Thoracic aorta (tissue), 2 donors: ENCODE data around the gene RBBP5. TPM values are rescaled to one million over a fixed set of nuclear protein-coding genes. Genes with fewer than 3 reads are reported as not detected.

Source experiments
- ATAC-seq: fragments of 150-250 bp; one replicate; pipeline ENCODE4 v1.8.0; 2017; ENCODE audit warnings: low read depth; ENCODE audit not compliant: insufficient number of reproducible peaks, low FRiP score
- DNase-seq: peaks from one replicate; pipeline ENCODE4 v3.0.0-alpha.2; 2020; ENCODE audit warnings: low spot score
- H3K27ac ChIP-seq, 2 donors: fragments of 200-600 bp; sonication (generic); 1 replicate in 1 of 2; 2 replicates in 1 of 2; pipeline ENCODE4 v1.5.1; 2016; ENCODE audit warnings: mild to moderate bottlenecking in 2 of 2, moderate library complexity in 2 of 2
- H3K27me3 ChIP-seq: fragments of 200-600 bp; sonication (generic); replicated peaks from 2 replicates; pipeline ENCODE4 v1.6.0; 2016; ENCODE audit warnings: mild to moderate bottlenecking; ENCODE audit not compliant: insufficient read depth
- H3K36me3 ChIP-seq: fragments of 200-600 bp; sonication (generic); one replicate; pipeline ENCODE4 v1.5.1; 2016
- H3K4me1 ChIP-seq, 2 donors: fragments of 200-600 bp; sonication (generic); 1 replicate in 1 of 2; 2 replicates in 1 of 2; pipeline versions ENCODE4 v1.5.1 to v1.6.0; 2016; ENCODE audit warnings: low read depth in 2 of 2, mild to moderate bottlenecking in 1 of 2; ENCODE audit not compliant: control insufficient read depth in 1 of 2
- H3K4me3 ChIP-seq: fragments of 200-600 bp; sonication (generic); 2 replicates; pipeline ENCODE4 v1.5.1; 2016; ENCODE audit warnings: mild to moderate bottlenecking
- H3K9me3 ChIP-seq: fragments of 200-600 bp; sonication (generic); 2 replicates; pipeline ENCODE4 v1.5.1; 2016
- total RNA-seq, 2 donors: library from RNA; depleted of rRNA; stranded (reverse); fragments of >200 nt; gene quantifications; one replicate each; pipeline versions ENCODE4 v1.1.0 to v1.2.3, GENCODE V29; 2016
- TF ChIP-seq, protein P1 (sequence below): fragments of 200-600 bp; sonication (generic); IDR thresholded peaks from one replicate; pipeline ENCODE4 v1.5.1; 2019; ENCODE audit warnings: antibody characterized with exemption

RBBP5 gene
- total RNA-seq, 2 donors from 2014 or later = 9.2 to 13.5 TPM

DNA sequence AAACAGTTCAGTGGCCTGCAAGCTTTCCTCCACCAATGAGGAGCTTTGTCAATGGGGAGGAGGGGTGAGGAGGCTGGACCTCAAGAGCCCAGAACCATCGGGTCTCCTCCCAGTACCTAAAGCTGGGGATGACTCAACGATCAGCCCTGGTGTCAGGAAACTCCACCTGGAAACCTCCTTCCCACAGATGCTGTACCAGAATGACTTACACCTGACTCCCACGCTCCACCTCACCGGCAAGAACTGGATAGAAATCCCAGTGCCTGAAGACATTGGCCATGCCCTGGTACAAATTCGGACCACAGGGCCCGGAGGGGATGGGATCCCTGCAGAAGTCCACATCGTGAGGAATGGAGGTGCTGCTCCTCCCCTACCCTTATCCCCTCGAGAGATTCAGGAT, 48.9 kb downstream of the RBBP5 start:
- Histone ChIP-seq H3K36me3 (no peaks in the 10 kb centered on the region), H3K27me3 (no peaks in the 10 kb centered on the region), H3K9me3 (no peaks in the 10 kb centered on the region), H3K4me1 (no peaks in the 10 kb centered on the region), H3K27ac (no peak overlapping the region), H3K4me3 (no peak overlapping the region)
- DNase-seq = no peak
- no peak for ATAC-seq
- TF ChIP-seq, protein P1, sequence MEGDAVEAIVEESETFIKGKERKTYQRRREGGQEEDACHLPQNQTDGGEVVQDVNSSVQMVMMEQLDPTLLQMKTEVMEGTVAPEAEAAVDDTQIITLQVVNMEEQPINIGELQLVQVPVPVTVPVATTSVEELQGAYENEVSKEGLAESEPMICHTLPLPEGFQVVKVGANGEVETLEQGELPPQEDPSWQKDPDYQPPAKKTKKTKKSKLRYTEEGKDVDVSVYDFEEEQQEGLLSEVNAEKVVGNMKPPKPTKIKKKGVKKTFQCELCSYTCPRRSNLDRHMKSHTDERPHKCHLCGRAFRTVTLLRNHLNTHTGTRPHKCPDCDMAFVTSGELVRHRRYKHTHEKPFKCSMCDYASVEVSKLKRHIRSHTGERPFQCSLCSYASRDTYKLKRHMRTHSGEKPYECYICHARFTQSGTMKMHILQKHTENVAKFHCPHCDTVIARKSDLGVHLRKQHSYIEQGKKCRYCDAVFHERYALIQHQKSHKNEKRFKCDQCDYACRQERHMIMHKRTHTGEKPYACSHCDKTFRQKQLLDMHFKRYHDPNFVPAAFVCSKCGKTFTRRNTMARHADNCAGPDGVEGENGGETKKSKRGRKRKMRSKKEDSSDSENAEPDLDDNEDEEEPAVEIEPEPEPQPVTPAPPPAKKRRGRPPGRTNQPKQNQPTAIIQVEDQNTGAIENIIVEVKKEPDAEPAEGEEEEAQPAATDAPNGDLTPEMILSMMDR = no peak

DNA sequence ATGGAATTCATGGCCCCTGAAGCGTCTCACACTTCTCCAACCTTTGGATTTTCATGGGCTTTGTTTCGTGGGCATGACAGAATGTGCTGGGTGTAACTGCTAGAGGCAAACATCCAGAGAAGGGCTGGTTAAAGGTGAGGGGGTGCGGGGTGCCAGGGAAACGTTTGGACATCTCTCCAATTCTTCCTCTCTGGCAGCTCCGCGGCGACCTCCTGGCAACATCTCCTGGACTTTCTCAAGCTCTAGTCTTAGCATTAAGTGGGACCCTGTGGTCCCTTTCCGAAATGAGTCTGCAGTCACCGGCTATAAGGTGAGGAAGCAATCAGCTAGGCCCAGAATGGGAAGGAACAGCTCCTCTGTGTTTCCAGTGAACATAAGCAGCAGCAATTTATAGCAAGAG, 49.5 kb downstream of the RBBP5 start:
- H3K9me3 ChIP-seq = no peaks in the 10 kb centered on the region
- H3K4me3 ChIP-seq = no peak overlapping the region
- TF ChIP-seq, protein P1 = no peak
- no peak overlapping the region for H3K27ac ChIP-seq
- H3K4me1 ChIP-seq = no peaks in the 10 kb centered on the region
- DNase-seq (no peak), ATAC-seq (no peak)
- H3K27me3 ChIP-seq = no peaks in the 10 kb centered on the region
- no peaks in the 10 kb centered on the region for H3K36me3 ChIP-seq

DNA sequence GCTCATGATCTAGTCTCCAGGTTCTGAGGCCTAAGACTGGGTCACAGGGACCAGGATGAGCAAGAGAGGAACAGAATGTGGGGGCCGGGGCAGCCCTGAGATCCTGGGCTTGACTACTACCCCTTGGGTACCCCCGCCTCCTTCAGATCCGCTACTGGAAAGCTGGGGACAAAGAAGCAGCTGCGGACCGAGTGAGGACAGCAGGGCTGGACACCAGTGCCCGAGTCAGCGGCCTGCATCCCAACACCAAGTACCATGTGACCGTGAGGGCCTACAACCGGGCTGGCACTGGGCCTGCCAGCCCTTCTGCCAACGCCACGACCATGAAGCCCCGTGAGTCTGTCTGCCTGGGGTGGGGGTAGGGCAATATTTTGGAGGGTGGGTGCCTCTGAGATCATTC, 50.0 kb downstream of the RBBP5 start:
- no peak for ATAC-seq
- H3K9me3 ChIP-seq = no peaks in the 10 kb centered on the region

DNA sequence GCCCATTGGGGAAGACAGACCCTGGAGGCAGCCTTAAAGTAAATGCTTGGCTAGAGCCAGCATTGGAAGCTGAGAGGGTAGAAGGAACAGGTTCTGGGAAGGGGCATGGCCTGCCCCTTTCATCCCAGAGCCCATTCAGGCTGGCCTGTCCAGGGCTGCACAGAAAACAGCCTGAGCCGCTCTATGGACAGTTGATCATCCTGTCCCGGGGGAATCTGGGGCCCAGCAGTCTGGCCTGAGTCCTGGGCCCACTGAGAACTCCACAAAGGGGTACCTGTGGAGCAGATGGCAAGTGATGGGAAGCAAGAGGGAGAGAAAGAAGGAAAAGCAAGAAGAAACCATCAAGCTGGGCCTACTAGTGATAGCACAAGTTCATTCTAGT, 50.8 kb downstream of the RBBP5 start:
- TF ChIP-seq, protein P1 = no peak
- Histone ChIP-seq H3K9me3 (no peaks in the 10 kb centered on the region), H3K27ac (no peak overlapping the region), H3K4me1 (no peaks in the 10 kb centered on the region), H3K4me3 (no peak overlapping the region), H3K36me3 (no peaks in the 10 kb centered on the region), H3K27me3 (no peaks in the 10 kb centered on the region)
- DNase-seq = no peak
- no peak for ATAC-seq

More for the DNA sequence above, 50.0 kb downstream of the RBBP5 start:
- no peaks in the 10 kb centered on the region for H3K4me1 ChIP-seq
- H3K27me3 ChIP-seq = no peaks in the 10 kb centered on the region
- no peak overlapping the region for H3K4me3 ChIP-seq
- H3K36me3 ChIP-seq = no peaks in the 10 kb centered on the region
- H3K27ac ChIP-seq = no peak overlapping the region
- DNase-seq = no peak
- TF ChIP-seq, protein P1 = no peak

DNA sequence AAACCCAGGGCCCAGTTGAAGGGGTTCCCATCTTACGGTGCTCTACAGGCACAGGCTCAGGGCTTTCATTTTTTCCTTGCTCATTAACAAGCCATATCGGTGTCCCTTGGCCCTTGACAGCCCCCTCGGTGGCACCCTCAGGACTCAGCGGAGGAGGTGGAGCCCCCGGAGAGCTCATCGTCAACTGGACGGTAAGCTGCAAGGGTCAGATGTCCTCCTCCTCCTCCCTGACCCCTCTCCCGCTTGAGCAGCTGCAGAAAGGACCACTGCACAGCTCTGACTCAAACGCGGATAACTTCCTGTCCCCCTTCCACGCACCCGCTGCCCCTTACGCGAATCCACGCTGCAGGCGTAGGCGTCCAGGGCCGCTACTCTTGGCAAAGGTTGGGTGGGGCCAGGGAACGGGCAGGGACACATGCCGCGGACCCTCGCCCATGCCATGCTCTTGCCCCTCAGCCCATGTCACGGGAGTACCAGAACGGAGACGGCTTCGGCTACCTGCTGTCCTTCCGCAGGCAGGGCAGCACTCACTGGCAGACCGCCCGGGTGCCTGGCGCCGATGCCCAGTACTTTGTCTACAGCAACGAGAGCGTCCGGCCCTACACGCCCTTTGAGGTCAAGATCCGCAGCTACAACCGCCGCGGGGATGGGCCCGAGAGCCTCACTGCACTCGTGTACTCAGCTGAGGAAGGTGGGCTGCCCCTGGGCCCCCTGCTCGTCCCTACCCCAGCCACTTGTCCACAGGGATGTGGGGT, 52.2 kb downstream of the RBBP5 start:
- H3K36me3 ChIP-seq = no peaks in the 10 kb centered on the region
- DNase-seq (no peak), ATAC-seq (no peak)
- no peak overlapping the region for H3K4me3 ChIP-seq
- no peaks in the 10 kb centered on the region for H3K9me3 ChIP-seq
- H3K4me1 ChIP-seq = no peaks in the 10 kb centered on the region
- no peak overlapping the region for H3K27ac ChIP-seq
- no peaks in the 10 kb centered on the region for H3K27me3 ChIP-seq
- TF ChIP-seq, protein P1 = no peak
